Activated naive CD8-positive, alpha-beta T cell treated with anti-CD3 and anti-CD28 coated beads for 36 hours (primary cell): Measurements from ENCODE around the gene DPCD. TPM values are rescaled to one million over a fixed set of nuclear protein-coding genes. Genes with fewer than 3 reads are reported as not detected.

ENCODE experiments used
- DNase-seq: peaks from one replicate; pipeline ENCODE4 v3.0.0; 2021
- H3K27ac Mint-ChIP-seq: one replicate; pipeline ENCODE4 v1.8.0; 2022; ENCODE audit warnings: mild to moderate bottlenecking, moderate library complexity, mixed read lengths
- H3K27me3 Mint-ChIP-seq: one replicate; pipeline ENCODE4 v1.8.0; 2022; ENCODE audit warnings: mild to moderate bottlenecking, mixed read lengths
- H3K36me3 Mint-ChIP-seq: one replicate; pipeline ENCODE4 v1.8.0; 2021; ENCODE audit warnings: mild to moderate bottlenecking, mixed read lengths
- H3K4me1 Mint-ChIP-seq: one replicate; pipeline ENCODE4 v1.8.0; 2021; ENCODE audit warnings: mixed read lengths
- H3K4me3 Mint-ChIP-seq: one replicate; pipeline ENCODE4 v1.8.0; 2022; ENCODE audit warnings: mild to moderate bottlenecking, moderate library complexity, mixed read lengths
- H3K9me3 Mint-ChIP-seq: one replicate; pipeline ENCODE4 v1.8.0; 2022; ENCODE audit warnings: mixed read lengths
- total RNA-seq, 2 experiments: library from RNA; stranded (reverse); gene quantifications; one replicate each; pipeline ENCODE4 v1.2.3, GENCODE V29; 2021

Gene DPCD
- total RNA-seq, 2 experiments from 2014 or later = 20.4 to 22.9 TPM

DNA sequence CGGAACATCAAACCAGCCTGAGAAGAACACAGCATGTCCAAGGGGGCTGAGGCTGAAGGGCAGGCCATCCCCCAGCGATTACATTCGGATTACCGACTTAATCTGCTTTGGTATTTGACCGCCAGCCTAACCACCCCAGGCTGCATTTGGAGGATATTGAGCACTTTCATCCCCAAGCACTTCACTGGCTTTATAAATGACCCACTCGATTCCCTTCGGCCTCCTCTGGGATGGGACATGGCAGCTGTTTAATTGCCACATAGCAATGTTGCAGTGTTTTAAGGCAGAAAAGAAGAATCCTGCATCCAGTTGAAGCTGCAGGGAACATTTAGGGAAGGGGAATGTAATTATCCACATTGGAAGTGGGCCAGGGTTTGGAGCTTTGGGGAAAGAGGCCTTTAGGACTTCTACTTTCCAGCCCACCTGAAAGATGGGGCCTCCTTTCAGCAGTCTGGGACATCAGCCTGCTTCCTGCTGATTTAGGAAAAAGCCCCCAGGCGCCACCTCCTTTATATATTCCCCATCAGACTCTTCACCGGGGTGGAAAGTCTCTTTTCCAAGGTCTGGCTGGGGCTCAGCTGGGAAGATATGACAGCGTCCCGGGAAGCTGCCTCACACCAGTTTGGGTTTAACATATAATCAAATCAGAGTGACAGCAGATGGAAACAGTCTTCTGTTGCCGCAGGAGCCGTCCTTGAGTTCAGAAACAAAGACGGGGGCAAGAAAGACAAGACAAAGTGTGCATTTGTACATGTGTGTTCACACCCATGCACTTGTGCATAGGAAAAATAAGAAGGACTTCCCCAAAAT is 9.2 kb downstream of the DPCD start:
- no peaks in the 10 kb centered on the region for H3K27me3 Mint-ChIP-seq
- no peaks in the 10 kb centered on the region for H3K36me3 Mint-ChIP-seq
- H3K4me3 Mint-ChIP-seq = no peak overlapping the region
- no peaks in the 10 kb centered on the region for H3K9me3 Mint-ChIP-seq
- H3K4me1 Mint-ChIP-seq = no peaks in the 10 kb centered on the region
- no peak overlapping the region for H3K27ac Mint-ChIP-seq
- DNase-seq = no peak

DNA sequence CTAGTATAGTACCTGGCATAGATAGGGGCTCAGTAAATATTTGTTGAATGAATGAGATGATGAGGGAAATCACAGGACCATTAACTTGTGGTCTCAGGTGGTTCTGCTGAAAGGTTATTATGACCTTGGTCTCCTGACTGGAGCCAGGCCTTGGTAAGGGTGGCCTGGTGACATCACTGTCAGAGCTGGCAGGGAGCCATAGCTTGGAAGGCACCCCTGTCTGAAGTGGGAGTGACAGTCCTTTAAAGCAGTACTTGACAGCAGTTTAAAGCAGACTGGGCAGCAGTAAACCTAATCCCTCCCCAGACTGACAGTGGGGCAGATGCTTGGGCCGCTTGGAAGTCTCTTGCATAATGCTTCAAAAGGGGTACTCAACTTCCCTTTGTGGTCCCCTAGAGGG is 13.4 kb downstream of the DPCD start:
- no peak overlapping the region for H3K4me3 Mint-ChIP-seq
- no peaks in the 10 kb centered on the region for H3K4me1 Mint-ChIP-seq
- no peak overlapping the region for H3K27ac Mint-ChIP-seq
- H3K27me3 Mint-ChIP-seq = no peaks in the 10 kb centered on the region
- H3K9me3 Mint-ChIP-seq = no peaks in the 10 kb centered on the region
- H3K36me3 Mint-ChIP-seq = peaks cover 1% of the 10 kb centered on the region
- no peak for DNase-seq

DNA sequence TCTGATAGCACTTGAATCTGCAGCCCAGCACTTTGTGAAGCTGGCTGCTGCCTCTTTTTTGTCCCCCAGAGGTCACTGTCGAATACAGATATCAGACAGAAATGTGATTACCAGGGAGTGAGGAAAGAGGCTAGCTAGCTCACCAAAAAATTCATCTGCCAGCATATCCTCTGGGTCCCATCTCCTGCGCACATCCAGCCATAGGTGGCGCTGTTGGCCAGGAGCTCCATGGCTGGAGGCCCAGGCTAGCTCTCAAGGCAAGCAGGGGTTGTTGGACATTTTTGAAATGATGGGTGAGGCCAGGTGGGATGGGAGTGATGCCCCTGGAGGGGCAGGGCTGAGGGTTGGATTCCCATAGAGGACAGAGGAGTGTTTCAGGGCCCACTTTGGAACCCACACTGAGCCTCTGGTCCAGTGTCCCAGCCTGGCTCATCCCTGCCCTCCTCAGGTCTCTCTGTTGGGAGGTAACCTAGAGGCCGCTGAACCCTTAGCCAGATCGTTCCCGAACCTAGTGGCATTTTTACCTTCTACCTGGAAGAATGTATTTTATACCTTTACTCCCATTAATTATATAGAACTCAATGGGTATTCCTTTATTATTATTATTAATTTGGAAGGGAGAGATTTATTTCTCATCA is 14.8 kb downstream of the DPCD start:
- Mint-ChIP-seq H3K4me1 (no peaks in the 10 kb centered on the region), H3K36me3 (peaks cover 1% of the 10 kb centered on the region), H3K4me3 (no peak overlapping the region), H3K27me3 (no peaks in the 10 kb centered on the region), H3K9me3 (no peaks in the 10 kb centered on the region), H3K27ac (no peak overlapping the region)
- peak; percentile 78 for DNase-seq

DNA sequence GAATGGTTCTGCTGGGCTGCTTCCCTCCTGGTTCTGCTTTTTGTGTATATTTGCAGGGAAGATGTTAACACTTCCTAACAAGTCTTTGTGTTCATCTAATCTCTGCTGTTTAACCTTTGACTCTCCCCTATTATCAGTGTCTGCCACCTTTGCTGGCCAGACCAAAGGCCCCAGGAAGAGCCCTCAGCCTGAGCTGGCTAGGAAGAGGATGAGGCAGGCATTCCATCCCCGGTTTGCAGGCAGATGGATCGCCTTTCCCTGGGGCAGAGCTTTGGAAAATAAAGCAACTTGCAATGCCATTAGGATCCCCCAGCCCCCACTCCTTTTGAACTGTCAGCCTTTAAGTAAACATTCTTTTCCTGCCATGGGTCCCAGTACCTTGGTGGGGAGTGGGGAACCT is 19.0 kb downstream of the DPCD start:
- no peak overlapping the region for H3K27ac Mint-ChIP-seq

DNA sequence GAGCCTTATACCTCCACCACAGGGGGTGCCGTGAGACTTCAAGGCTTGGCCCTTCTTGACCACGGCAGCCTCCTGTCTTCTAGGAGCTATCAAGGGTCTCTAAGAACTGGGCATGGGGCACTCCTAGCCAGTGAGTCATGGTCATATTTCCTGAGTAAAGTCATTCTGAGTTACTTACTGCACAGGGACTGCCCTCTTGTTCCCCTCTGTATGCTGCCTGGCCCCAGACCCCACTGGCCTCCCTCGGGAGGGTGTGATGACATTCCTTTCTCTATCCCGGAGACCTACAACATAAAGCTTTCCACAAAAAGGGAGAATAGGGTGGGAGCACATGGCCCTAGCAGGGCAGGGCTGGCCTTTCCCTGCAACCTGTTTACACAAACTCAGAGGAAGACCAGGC is 21.4 kb downstream of the DPCD start:
- no peaks in the 10 kb centered on the region for H3K27me3 Mint-ChIP-seq
- peak overlapping the region; percentile 46 for H3K27ac Mint-ChIP-seq
- no peaks in the 10 kb centered on the region for H3K9me3 Mint-ChIP-seq
- no peak overlapping the region for H3K4me3 Mint-ChIP-seq
- peaks cover 5% of the 10 kb centered on the region for H3K4me1 Mint-ChIP-seq
- peaks cover 4% of the 10 kb centered on the region for H3K36me3 Mint-ChIP-seq
- no peak for DNase-seq

More for the DNA sequence above, 19.0 kb downstream of the DPCD start:
- Mint-ChIP-seq H3K27me3 (no peaks in the 10 kb centered on the region), H3K36me3 (peaks cover 6% of the 10 kb centered on the region), H3K4me1 (peaks cover 5% of the 10 kb centered on the region), H3K4me3 (no peak overlapping the region), H3K9me3 (no peaks in the 10 kb centered on the region)
- no peak for DNase-seq

DNA sequence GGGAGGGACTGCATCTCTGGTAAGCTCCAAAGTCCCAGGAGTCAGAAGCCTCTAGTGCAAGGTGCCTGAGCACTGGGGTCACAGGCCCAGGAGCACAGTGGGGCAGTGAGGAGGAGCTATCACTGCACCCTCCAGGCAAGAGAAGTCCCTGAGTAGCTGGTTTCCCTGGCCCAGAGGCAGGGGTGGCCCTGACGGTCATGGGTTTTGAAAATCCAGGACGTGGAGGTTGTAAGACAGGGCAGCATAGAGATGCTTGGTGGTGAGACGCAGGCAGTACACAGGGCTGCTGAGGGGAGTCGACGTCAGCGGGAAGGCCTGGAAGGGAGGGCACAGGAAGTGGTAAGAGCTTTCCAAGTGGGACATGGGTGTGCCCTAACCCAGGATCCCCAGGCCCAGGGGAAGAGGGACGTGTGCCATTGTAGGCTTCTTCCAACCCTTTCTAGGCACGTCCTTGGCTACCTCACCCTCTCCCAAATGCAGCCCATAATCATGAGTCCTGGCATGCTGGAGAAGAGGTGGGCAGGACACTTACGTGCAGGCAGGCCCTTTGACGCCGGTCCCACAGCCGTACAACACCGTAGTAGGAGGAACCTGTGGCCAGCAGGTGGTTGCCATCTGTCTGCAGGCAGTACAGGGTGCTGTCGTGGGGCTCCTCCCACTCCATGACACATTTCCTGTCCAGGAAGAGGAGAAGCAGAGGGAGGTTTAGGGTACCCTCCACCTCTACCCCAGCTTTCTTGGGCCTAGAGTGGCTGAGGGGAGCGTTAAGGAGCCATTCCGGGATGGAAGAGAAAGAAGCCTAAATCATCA is 23.2 kb downstream of the DPCD start:
- Mint-ChIP-seq H3K4me1 (peaks cover 5% of the 10 kb centered on the region), H3K4me3 (no peak overlapping the region), H3K27me3 (no peaks in the 10 kb centered on the region), H3K9me3 (no peaks in the 10 kb centered on the region), H3K36me3 (peaks cover 4% of the 10 kb centered on the region), H3K27ac (peak overlapping the region; percentile 92)
- DNase-seq = no peak

DNA sequence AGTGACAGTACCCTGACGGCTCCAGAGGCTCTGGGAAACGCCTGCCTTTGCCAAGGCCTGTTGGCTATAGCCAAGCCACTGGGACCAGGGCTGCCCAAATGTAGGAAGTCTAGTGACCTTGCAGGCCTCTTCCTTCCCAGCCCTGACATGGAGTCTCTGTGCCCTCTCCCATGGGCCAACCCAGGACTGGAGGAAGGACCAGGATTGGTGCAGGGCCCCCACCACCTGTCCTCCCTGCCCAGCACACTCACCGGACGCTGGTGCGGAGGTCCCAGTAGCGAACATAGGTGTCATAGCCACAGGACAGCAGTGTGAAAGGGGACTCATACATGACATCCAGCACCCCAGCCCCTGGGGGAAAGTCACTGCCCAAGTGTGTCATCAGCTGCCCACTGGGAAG is 24.0 kb downstream of the DPCD start:
- Mint-ChIP-seq H3K27ac (no peak overlapping the region), H3K36me3 (peaks cover 4% of the 10 kb centered on the region), H3K9me3 (no peaks in the 10 kb centered on the region)

DNA sequence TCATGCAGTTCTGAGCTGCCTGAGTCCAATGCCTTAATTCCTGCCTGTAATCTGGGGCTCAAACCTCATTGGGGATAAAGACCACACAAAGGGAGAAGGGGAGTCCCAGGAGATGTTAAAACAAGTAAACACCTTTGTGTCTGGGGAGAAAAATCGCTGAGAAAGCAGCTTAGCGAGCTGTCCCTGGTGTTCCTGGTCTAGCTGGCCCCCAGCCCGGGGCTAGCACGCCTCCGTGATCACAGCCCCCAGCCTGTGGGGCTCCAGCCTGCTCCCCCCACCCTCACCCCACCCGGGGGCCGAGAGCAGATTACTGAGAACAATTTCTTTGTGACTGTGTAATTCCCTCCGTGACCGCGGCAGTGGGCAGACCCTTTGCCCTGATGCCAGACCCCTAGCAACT is 24.8 kb downstream of the DPCD start:
- Mint-ChIP-seq H3K27me3 (no peaks in the 10 kb centered on the region), H3K4me3 (no peak overlapping the region), H3K27ac (no peak overlapping the region), H3K36me3 (peaks cover 4% of the 10 kb centered on the region), H3K9me3 (no peaks in the 10 kb centered on the region), H3K4me1 (peaks cover 9% of the 10 kb centered on the region)
- DNase-seq = no peak

More for the DNA sequence above, 24.0 kb downstream of the DPCD start:
- Mint-ChIP-seq H3K27me3 (no peaks in the 10 kb centered on the region), H3K4me3 (no peak overlapping the region), H3K4me1 (peaks cover 5% of the 10 kb centered on the region)
- DNase-seq = no peak

DNA sequence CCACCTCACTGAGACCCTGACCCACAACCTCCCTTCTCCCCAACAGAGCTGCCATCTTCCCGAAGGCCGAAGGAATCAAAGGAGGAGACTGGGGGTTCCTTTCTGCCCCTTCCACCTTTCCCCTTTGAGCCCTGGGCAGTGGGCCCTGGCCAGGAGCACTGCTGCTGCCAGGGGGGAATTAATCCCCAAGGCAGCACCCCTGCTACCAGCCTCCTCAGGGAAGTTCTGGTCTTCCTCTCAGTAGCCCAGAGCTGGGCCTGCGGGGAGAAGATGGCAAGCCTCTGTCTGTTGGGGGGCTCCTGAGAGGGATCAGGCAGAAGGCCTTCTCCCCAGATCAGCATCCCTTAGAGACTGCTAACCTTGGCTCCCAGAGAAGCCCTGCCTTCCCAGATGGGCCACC is 25.5 kb downstream of the DPCD start:
- Mint-ChIP-seq H3K27ac (no peak overlapping the region), H3K9me3 (no peaks in the 10 kb centered on the region), H3K36me3 (peaks cover 4% of the 10 kb centered on the region), H3K27me3 (no peaks in the 10 kb centered on the region), H3K4me1 (peaks cover 9% of the 10 kb centered on the region), H3K4me3 (no peak overlapping the region)
- no peak for DNase-seq

DNA sequence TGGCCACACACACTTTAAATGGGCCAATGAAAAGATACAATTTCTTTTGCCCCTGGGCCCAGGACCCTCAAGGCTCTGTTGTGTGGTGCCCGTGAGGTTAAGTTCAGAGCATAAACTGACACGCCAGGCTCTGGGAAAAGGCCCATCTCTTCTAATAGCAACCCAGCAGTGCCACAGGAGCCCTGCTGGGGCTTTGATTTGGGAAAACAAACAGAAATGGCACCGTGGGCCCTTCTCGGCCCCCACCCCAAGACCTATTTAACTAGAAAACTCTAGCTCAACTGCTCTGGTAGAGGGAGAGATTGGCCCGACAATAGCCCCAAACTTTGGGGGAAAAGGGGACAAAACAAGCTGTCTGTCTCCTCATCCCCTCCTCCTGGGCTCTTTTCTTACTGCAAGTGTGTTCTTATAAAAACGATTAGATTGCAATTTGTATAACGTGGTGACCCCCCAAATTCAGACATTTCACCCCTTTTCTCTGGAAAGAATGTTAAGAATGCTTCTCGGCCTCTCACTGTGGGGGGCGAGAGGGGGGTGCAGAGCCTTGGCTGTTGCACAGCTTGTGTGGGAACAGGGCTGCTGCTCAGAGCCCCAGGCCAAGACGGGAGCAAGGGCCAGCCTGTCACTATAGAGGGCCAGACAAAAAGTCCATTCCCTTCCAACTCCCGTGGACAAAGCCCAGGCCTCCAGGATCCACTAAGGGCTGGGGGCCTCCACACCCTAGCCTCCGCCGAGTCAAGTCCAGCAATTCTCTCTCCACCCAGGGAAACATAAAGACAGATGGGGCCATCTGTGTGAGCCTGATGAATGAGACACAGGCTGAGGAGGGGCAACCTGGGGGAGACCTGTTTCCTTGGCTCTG is 26.8 kb downstream of the DPCD start:
- Mint-ChIP-seq H3K4me1 (peaks cover 9% of the 10 kb centered on the region), H3K4me3 (no peak overlapping the region), H3K27me3 (no peaks in the 10 kb centered on the region), H3K27ac (no peak overlapping the region), H3K9me3 (no peaks in the 10 kb centered on the region), H3K36me3 (peaks cover 2% of the 10 kb centered on the region)
- DNase-seq = no peak

DNA sequence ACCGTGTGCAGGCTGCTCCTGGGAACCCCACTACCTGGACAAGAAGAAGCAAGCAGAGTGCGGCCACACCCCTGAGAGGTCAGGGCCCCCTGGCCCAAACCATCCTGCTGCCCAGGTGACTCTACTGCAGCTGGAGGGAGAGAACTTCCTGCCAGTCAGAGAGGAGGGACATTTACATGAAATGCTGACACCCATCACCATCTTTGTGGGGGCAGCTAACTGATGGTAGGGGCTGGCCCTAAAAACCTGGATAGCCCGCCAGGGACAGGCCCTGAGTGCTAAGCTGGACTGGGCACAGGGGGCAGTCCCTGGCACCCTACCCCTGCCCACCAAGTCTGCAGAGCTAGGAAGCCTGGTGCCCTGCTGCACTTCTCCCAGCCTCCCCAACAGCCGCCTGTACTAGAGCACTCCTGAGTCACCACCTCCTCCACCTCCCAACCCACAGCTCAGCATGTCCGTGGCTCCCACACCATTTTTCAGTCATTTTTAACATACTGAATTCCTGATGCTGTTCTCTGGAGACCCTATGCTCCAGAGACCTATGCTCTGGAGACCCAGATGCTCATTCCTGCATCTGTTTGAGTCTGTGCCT is 27.5 kb downstream of the DPCD start:
- Mint-ChIP-seq H3K27me3 (no peaks in the 10 kb centered on the region), H3K4me3 (no peak overlapping the region), H3K27ac (no peak overlapping the region), H3K9me3 (no peaks in the 10 kb centered on the region), H3K36me3 (peaks cover 2% of the 10 kb centered on the region), H3K4me1 (peaks cover 9% of the 10 kb centered on the region)
- no peak for DNase-seq

DNA sequence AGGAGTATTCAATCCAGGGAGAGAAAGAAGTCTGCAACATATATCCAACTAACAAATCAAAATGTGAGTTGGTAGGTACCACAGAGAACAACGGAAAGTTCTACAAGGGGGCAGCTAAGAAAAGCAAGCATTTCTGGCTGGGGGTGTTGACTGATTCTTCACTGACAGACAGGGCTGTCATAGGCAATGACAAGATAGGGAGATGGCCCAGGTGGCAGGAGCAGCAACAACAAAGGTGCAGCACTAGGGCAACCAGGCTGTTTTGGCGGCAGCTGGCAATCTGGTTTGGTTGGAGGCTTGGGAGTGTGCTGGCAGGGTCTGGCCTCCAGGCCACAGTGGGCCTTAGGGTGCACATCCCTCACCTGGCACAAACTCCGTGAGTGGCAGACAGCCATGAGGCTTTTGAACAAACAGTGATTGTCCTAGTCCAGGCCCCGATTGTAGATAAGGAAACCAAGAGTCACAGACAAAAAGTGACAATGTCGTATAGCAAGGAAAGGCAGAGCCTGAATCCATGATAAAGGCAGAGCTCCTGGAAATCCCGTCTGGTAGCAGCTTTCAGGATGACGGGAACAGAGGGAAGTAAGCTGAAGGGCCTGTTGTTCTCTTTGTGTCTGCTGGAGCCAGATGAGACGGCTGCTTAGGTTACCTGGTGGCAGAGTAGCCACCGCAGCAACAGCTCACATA is 28.4 kb downstream of the DPCD start:
- Mint-ChIP-seq H3K27ac (no peak overlapping the region), H3K9me3 (no peaks in the 10 kb centered on the region), H3K27me3 (no peaks in the 10 kb centered on the region), H3K4me3 (no peak overlapping the region), H3K36me3 (peaks cover 2% of the 10 kb centered on the region), H3K4me1 (peaks cover 8% of the 10 kb centered on the region)
- DNase-seq = no peak

DNA sequence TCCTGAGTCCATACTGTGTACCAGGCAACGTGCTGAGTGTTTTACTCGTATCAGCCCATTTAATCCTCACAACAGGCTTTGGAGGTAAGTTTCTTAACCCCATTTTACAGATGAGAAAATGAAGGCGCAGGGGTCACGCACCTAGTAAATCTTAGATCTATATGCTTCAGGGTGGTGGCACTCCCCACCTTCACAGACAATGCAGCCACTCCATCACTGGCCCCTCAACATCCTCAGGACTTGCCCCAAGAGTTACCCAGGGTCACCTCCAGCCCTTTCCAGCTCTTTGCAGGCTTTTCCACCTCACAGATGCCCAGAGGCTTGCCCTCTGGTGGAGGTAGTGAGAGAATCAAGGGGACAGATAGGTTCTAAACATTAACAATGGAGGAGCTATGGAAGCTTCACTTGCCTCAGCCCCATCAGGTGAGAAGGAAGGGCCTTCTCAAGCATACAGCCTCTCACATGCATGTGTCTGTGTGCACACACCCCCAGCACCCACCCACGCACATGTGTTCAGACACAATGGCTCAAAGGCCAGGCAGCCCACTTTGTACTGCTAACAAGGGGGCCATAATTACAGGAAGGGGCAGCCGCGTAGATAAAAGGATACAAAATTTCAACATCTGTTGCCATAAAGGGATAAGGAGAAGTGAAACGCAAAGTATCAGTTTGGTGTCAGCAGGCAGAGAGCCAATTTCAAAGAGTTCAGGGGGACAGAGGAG is 29.1 kb downstream of the DPCD start:
- Mint-ChIP-seq H3K27ac (peak overlapping the region; percentile 54), H3K27me3 (no peaks in the 10 kb centered on the region), H3K4me3 (no peak overlapping the region), H3K36me3 (peaks cover 3% of the 10 kb centered on the region), H3K9me3 (no peaks in the 10 kb centered on the region), H3K4me1 (peaks cover 5% of the 10 kb centered on the region)
- DNase-seq = no peak
